Prostate gland (tissue), 2 donors: ENCODE data around the gene RBM27.

ENCODE experiments used
- POLR2A ChIP-seq: fragments of 450-650 bp; IDR thresholded peaks from one replicate; pipeline ENCODE4 v1.6.1; 2016; ENCODE audit warnings: antibody characterized with exemption, mild to moderate bottlenecking
- POLR2AphosphoS5 ChIP-seq: sonication (generic); formaldehyde crosslinking; IDR thresholded peaks from one replicate; pipeline ENCODE4 v1.6.1; 2017; ENCODE audit warnings: antibody characterized with exemption
- TF ChIP-seq, protein P1 (sequence below), 4 experiments: fragments of 200-600 bp in 2 of 4; fragments of 450-650 bp in 2 of 4; sonication (generic) in 2 of 4; IDR thresholded peaks; 1 replicate in 3 of 4; 2 replicates in 1 of 4; pipeline ENCODE4 v1.5.1; 2016 to 2019; ENCODE audit warnings: antibody characterized with exemption in 4 of 4, mild to moderate bottlenecking in 2 of 4, moderate library complexity in 2 of 4

DNA sequence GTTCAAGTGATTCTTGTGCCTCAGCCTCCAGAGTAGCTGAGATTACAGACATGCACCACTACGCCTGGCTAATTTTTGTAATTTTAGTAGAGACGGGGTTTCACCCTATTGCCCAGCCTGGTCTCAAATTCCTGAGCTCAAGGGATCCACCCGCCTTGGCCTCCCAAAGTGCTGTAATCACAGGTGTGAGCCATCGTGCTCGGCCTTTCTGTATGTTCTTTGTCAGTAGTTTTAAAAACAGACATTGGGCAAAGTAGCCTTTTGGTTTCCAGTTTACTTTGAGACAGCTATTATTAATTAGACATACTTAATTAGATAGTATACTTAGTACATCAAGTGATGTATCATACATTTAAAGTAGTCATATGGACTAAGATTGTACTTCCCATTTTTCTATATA lies 45.2 kb downstream of the RBM27 start:
- TF ChIP-seq, protein P1, sequence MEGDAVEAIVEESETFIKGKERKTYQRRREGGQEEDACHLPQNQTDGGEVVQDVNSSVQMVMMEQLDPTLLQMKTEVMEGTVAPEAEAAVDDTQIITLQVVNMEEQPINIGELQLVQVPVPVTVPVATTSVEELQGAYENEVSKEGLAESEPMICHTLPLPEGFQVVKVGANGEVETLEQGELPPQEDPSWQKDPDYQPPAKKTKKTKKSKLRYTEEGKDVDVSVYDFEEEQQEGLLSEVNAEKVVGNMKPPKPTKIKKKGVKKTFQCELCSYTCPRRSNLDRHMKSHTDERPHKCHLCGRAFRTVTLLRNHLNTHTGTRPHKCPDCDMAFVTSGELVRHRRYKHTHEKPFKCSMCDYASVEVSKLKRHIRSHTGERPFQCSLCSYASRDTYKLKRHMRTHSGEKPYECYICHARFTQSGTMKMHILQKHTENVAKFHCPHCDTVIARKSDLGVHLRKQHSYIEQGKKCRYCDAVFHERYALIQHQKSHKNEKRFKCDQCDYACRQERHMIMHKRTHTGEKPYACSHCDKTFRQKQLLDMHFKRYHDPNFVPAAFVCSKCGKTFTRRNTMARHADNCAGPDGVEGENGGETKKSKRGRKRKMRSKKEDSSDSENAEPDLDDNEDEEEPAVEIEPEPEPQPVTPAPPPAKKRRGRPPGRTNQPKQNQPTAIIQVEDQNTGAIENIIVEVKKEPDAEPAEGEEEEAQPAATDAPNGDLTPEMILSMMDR (IDR thresholded peaks at IDR 0.05), result no peak
- TF ChIP-seq POLR2A (no peak), POLR2AphosphoS5 (no peak)
